Limb (tissue), 2 donors: Measurements from ENCODE around the gene TMEM106C.
"Not testable (repeated sequence)": the region's sequence is repeated elsewhere in the genome, so short reads cannot be mapped to it uniquely, and the experiment has no call there.

Source experiments
- DNase-seq, 2 donors: peaks; one replicate each; pipeline ENCODE4 v3.0.0-alpha.2; 2016; ENCODE audit errors: extremely low spot score in 2 of 2

TMEM106C gene

DNA sequence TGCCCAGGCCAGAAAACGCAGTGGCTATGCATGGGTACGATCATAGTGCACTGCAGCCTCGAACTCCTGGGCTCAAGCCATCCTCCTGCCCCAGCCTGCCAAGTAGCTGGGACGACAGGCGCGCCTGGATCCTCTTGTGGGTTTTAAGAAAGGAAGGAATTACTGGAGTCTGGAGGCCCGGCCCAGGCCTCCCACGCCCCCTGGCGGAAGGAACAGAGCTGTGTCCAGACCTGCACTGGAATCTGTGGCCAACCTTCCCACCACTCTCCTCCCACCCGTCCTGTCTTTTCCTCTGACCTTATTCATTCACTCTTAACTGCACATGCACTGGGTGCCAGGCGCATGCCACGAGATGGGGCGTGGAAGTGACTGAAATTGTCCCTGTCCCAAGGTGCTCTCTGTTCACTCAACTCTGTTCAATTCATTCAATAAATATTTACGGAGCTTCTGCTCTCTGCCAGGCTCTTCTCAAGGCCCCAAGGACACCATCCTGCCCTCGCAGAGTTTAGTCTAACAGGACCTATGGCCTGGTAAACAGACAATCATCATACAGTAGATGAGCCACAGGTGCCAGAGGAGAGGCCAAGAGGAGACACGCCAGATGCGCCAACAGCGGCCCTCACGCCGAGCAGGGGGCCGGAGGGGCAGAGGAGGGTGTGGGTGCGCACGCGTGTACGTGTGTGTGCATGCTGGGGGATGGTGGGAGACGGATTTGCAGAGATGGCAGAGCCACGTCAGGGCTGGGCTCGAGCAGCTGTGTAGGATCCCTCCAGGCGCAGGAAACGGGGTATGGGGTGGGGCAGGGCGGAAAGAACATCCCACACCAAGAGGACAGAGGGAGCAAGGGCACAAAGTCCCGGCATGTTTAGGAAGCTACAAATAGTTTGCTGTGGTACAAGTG lies 13.7 kb upstream of the TMEM106C start:
- DNase-seq, result peak; percentile 74 to 82

DNA sequence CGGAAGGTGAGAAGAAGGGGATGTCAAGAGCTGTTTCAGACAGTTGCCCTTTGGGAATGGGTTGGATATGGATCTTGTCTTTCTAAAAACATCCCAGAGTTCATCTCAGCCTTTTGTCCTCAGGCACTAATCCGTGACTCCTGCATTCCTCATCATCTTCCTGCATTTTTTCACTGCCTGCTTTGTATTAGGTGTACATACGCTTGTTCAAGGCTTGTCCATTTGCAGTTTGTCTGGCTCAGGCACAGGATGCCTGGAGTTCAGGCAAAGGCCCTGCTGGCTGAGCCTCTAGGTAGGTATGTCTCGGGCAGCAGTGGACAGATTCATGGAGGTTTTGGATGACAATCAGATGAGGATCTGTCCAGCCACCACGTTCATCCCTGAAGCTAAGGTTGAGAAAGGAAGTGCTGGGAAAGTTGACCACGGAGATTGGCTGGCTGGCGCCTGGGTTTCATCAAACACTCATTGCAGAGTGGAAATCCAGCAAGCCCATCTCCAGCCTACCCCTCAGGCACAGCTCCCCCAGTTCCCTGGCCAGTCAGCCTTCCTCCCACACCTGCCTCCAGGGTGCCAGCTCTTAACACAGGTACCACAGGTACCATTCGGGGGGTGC lies 12.4 kb upstream of the TMEM106C start:
- DNase-seq, result no peak

DNA sequence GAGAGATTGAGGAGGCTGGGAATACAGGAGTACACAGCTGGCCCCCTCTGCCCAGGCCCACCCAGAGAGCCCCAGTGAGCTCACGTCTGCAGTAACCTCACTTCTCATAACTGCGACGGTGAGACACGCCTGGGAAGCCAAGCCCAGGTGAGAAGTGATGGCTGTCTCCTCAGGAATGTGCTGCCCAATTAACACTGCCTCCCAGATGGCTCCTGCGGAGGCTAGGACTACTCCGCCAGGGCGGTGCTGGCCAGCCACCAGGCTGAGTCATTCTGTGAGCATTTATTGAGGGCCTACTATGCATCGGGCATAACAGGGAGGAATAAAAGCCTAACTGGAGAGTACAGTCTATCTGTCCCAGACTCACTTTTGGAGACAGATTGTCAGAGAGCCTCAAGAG lies 9.3 kb upstream of the TMEM106C start:
- no peak for DNase-seq

DNA sequence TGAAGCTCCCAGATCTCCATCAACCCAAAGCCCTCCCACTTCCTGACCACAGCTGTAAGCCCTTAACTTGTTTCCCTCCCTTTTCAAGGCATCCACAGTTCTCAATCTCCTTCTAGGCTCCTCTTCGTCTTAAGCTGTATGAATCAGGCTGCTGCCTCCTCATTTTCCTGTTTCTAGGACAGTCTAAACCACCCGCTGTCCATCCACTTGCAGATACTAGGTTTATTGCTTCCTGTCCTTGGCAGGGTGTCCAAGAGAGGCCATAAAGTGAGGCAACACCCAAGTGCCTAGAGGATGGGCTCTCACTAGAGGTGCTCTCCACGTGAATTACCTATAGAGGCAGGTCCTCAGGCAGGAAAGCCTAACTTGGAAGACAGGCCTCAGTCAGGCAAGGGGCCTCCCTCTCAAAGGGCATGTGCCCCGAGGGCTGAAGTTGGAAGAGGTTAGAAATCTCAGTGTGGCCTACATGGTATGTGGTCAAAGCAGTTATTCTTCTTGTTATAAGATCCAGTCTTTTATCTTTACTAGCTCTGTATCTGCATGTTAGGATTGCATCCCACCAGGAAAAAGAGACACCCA lies 8.8 kb upstream of the TMEM106C start:
- DNase-seq, result no peak

DNA sequence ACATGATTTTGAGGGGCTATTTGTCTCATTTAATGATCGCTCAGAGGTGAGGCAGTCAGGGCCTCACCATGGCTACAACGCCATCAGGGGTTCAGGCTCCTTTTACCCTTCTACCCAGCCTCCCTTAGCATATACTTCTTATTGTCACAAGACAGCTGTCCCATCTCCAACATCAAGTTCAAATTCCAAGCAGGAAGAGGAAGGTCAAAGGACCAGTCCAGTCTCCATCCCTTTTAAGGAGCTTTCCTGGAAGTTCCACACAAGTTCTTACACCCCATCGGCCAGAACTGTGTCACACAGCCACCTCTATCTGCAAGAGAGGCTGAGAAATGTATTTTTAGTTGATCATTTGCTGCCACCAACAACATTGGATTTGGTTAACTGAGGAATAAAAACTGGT lies 8.3 kb upstream of the TMEM106C start:
- DNase-seq, result no peak

DNA sequence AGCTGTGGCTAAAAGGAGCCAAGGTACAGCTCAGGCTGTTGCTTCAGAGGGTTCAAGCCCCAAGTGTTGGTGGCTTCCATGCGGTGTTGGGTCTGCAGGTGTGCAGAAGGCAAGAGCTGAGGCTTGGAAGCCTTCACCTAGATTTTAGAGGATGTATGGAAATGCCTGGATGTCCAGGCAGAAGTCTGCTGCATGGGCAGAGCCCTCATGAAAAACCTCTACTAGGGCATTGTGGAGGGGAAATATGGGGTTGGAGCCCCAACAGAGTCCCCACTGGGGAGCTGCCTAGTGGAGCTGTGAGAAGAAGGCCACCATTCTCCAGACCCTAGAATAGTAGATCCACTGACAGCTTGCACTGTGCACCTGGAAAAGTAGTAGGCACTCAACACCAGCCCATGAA lies 5.7 kb upstream of the TMEM106C start:
- DNase-seq, result not testable (repeated sequence)

DNA sequence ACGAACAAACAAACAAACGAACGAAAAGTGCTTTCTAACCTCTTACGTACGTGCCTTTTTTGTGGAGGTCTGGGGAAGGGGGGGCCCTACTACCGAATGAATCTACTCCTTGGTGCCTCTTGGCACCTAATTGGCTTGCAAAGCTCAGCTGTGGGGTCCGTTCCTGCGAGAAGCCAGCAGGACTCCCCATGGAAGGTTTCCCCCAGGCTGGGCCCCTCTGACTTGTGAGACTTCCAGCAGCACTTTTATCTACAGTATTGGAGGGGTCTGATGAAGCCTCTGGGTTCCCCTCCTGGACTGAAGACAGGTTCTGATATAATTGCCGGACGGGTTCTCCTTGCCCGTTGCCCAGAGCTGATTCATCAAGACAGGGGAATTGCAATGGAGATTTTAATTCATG lies 1.2 kb upstream of the TMEM106C start:
- no peak for DNase-seq

DNA sequence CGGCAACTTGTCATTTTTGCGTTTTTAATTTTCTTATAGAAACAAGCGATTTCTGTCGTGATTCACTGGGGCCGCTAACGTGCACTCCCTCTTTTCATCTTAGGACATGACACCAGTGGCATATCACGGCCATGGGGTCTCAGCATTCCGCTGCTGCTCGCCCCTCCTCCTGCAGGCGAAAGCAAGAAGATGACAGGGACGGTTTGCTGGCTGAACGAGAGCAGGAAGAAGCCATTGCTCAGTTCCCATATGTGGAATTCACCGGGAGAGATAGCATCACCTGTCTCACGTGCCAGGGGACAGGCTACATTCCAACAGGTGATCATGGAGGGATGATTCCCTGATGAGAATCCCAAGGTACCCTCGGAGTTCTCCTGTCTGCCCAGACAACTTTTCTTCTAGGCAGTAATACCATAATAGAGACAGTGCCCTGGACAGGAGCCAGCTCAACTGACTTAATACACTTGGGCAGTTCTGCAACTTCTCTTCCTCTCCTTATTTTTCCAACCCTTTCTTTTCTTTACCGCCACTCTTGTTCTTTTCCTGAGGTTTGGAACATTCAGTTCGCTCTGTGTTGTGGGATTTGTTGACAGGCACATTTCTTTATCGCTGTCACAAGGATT lies 821 bp downstream of the TMEM106C start:
- DNase-seq, result peak in 1 of 2 donors; percentile 37

DNA sequence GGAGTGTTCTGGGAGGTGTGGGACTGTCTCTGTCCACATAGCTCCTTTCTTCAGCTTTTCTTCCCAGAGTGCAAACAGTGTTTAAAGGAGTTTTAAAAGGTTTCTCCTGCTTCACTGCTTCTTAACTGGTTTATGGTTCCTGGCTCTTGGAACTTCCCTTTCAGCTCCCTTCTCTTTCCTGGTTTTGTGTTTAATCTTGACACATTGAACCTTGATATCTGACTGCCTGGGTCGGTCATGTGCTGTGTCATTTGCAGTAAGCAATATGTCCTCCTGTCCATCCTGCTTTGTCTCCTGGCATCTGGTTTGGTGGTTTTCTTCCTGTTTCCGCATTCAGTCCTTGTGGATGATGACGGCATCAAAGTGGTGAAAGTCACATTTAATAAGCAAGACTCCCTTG lies 2.2 kb downstream of the TMEM106C start:
- DNase-seq, result no peak

DNA sequence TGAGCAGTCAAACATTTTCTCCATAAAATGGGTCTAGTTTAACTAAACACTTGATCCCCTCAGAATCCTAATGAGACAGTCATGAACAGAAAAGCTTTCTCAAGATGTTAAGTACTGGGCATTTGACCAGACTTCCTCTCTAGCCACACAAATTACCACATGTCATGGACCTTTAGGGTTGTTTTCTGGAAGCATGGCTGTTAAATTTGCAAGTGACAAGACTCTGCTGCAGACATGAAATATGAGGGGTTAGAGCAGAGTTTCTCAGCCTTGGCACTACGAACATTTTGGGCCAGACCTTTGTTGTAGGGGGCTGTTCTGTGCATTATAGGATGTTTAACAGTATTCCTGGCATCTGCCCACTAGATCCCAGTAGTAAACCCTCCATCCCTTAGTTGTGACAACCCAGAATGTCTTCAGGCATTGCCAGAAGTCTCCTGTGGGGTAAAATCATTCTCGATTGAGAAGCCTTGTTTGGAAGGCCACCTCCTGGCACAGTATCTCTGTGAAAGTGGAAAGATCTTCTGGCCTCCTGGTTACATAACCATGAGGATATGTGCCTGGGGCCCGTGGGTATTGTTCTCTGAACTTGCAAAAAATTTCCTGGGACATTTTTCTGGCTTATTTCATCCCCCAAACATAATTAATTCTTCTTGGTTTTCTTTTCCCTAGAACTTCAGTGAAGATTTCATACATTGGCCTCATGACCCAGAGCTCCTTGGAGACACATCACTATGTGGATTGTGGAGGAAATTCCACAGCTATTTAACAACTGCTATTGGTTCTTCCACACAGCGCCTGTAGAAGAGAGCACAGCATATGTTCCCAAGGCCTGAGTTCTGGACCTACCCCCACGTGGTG lies 4.3 kb downstream of the TMEM106C start:
- peak in 1 of 2 donors; percentile 27 for DNase-seq

DNA sequence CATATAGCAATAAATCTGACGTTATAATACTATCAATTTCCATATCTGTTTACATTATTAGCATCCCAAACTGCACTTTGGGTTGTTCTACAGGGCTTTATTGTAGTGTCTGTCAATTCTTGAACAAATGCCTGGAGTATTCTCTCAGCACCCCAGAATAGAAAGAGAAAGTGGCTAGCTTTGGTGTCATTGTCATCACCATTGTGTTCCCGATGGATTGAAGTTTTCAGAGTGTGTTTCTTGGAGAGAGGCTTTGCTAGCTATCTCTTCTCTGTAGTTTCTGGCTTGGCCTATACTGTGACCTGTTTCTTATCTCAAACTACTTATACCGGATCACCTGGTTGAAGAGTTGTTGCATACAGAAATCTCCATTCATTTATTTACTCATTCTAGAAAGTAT lies 6.4 kb downstream of the TMEM106C start:
- no peak for DNase-seq

DNA sequence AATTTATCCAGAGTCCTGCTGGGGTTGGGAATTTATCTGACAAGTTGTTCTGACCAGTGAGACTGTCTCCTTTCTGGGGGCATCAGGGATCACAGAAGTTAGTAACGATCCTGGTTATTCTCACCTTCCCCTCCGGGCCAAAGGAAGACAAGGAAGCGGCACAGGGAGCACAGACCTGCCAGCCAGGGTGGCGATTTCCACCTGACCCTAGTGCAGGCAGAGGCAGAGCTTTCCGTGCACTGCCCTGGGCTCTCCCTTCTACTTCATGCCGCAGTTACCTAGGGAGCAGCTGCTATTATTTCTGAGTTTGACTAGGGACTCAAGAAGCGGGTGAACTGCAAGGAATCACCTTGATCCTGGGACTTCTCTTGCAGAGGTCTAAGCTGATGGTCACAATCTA lies 7.4 kb downstream of the TMEM106C start:
- DNase-seq, result no peak

DNA sequence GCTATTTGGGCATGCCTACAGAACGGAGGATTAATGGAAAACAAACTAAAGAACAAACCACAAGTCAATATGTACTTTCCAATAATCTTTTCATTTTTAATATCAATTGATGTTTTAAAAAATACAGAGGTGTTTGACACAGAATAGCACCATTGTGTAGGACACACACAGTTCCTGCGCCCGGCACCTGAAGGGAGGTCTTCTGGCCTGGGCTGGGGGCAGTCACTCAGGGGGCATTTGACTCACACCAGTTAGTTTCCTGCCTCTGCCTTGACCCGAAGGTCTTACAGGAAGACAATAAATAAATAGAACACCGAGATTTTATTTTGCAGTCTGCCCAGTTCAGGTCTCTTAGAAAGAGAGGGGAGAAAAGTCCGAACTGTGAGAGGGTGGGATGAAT lies 9.5 kb downstream of the TMEM106C start:
- no peak for DNase-seq

DNA sequence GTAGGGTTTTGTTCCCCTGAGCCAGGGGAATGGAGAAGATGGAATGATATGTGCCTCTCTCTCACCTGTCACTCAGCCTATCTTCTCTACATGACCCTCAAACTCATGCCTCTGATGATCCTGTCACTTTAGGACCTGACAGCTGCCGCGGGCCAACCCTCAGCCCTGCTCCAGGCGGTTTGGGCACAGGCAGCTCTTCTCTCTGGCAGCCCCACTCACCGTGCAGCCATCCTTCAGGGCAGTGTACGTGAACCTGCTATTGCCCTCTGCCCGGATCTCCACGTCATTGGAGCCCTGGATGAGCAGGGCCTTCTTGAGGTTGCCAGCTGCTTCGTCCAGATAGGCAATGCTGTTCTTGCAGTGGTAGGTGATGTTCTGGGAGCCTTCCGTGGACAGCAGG lies 10.5 kb downstream of the TMEM106C start:
- DNase-seq, result no peak

DNA sequence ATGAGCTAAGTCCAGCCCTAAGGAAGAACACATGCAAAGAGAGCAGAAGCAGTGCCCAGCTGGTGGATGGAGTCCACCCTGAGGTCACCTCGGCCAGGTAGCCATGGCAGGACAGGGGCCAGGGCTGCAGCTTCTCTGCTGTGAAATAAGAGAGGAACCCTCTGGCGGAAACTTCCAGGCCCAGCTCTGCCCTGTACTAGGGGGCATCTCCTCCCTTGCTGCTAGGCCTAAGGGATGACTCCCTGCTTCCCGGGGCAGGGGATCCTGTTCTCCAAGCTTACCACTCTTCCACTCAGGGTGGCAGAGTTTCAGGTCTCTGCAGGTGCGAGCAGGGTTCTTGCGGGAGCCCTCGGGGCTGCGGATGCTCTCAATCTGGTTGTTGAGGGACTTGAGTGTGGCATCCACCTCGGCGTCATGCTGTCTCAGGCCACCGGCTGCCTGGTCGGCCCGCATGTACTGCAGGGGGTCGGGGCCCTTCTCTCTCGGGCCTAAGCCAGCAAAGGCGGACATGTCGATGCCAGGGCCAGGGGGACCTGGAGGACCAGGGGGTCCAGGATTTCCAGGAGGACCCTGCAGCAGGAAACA lies 11.7 kb downstream of the TMEM106C start:
- DNase-seq, result no peak

DNA sequence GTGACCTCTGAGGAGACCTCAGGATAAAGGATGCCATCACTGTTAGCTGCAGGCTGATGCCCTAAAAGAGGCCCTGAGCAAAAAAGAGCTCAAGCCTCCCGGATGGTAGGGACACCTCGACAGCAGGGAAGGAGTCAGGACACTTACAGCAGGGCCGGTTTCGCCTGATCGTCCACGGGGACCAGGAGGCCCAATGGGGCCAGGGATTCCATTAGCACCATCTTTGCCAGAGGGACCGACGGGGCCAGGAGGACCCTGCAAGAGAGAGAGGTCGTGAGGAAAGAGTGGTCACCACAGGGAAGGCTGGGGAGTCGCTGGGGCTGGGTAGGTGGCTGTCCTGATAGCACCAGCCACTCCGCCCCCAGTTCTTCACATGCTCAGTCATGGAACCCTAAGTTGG lies 12.4 kb downstream of the TMEM106C start:
- DNase-seq, result no peak

DNA sequence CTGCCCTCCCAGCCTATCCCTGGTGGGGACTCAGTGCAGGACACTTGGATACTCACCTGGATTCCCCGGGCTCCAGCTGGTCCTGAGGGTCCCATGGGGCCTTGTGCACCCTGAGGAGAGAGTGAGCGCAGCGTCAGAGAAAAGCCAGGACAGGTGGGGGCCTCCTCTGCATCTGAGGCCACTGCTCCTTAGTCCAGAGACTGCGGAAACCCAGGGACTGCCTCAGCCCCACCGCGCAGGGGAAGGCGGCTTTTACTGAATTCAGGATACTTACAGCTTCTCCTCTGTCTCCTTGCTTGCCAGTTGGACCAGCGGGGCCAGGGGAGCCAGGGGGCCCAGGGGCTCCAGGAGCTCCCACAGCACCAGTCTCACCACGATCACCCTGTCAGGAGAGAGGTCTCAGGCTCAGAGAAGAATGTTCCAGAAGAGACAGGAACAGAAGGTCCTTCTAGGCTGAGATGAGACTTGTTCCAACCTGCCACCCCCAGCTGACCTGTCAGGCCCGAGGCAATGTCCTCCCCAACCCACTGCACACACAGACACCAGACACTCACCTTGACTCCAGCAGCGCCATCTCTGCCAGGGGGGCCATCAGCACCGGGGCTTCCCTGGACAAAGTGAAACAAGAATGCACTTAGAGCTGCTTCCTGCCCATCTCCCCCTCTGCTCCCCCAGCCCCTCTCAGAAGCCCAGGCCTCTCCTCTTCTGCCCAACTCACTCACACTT lies 13.8 kb downstream of the TMEM106C start:
- no peak for DNase-seq

DNA sequence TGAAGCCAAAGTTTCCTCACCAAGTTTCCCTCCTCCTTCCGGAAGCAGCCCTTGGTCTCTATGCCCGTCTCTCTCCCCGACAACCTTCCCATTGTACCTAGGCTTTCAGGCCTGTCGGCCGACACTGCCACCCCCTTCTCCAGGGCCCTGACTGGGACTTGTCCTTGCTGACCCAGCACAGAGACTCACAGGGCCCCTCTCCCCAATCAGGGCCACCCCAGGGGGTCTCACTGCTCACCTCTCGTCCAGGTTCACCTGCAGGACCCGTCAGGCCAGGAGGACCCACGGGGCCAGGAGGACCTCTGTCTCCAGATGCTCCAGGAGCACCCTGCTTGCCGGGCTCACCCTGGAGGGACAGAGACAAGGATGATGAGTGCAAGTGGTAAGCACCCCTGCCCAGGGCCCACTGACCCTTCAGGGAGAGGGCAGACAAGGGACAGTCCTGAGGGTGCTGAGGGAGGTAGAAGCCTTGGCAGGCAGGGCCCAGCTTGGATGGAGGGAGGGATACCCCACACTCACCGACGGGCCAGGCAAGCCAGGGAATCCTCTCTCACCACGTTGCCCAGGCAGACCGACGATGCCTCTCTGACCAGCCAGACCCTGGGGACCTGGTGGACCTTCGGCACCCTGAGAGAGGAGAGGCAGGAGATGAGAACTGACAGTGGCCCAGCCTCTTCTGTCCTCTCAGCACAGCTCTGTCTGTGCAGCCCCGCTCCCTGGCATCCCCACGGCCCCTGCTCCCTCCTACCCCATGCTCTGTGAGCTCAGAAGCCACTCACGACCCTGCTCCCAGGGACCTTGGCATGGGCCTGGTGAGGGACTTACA lies 14.6 kb downstream of the TMEM106C start:
- DNase-seq, result no peak

DNA sequence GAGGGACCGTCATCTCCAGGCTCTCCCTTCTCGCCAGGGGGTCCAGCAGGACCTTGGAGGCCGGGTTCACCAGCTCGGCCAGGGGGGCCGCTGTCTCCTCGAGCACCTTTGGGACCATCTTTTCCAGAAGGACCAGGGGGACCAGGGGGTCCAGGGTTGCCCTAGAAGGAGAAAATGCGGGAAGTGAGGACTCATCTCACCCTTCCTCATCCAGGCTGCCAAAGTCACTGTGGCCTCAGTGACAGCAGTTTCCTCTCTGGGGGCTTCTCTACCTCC lies 15.1 kb downstream of the TMEM106C start:
- DNase-seq, result no peak

DNA sequence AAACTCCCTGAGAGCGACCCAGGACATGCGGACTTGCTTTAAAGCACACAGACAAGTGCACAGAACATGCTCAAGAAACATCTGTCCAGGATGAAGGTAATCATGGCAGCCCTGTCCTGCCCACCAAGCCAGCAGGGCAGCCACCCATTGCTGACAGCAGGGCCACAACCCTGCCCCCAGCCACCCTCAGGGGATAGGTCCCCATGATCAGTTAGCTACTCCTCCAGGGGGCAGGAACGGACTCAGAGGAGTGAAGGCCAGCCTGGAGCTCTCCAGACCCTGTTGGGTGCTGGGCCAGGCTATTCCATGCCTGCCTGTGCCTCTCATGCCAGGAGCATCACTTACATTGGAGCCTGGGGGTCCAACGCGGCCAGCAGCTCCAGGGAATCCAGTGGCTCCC lies 15.8 kb downstream of the TMEM106C start:
- DNase-seq, result no peak
